Measurements from ENCODE around the gene SLC22A23. TPM values are rescaled to one million over a fixed set of nuclear protein-coding genes. Genes with fewer than 3 reads are reported as not detected.

The SLC22A23 gene
- polyA plus RNA-seq, 1 donor (not counting 4 experiments of a cell fraction or from before 2014, with no cell fraction given), result 4.3 TPM

GRCh38 chr6:3261518-3261820, 195.4 kb downstream of the SLC22A23 start:
- Histone ChIP-seq H3K4me3 (ENCODE audit: control insufficient read depth in 2 of 3, extremely low read depth in 1 of 3, insufficient read depth in 2 of 3, low read depth in 1 of 3, low read length in 3 of 3) (peak overlapping the region in 1 of 3 experiments; percentile 12), H3K9ac (ENCODE audit: control insufficient read depth, extremely low read depth, insufficient read depth, low read length) (no peak overlapping the region), H3K36me3 (ENCODE audit: control insufficient read depth in 2 of 2, extremely low read depth in 1 of 2, insufficient read depth in 2 of 2, low read length in 2 of 2) (peaks cover 6 to 33% of the 10 kb centered on the region in 2 experiments), H3K79me2 (ENCODE audit: control insufficient read depth, insufficient read depth, low read length) (peaks cover 70% of the 10 kb centered on the region), H3K4me2 (ENCODE audit: control insufficient read depth, extremely low read depth, insufficient read depth, low read depth, low read length) (no peak overlapping the region), H3K9me3 (ENCODE audit: control insufficient read depth, low read depth, low read length) (no peaks in the 10 kb centered on the region), H4K20me1 (ENCODE audit: control insufficient read depth, extremely low read depth, insufficient read depth, low read length) (peaks cover 18% of the 10 kb centered on the region), H2AFZ (ENCODE audit: control insufficient read depth, low read length) (no peak overlapping the region), H3K27me3 (ENCODE audit: control insufficient read depth, extremely low read depth, insufficient read depth, low read length) (no peaks in the 10 kb centered on the region), H3K9me1 (ENCODE audit: control insufficient read depth, extremely low read depth, insufficient read depth, low read length) (no peaks in the 10 kb centered on the region), H3K4me1 (ENCODE audit: control insufficient read depth, extremely low read depth, insufficient read depth, low read length) (peaks cover 9% of the 10 kb centered on the region), H3K27ac (ENCODE audit: control insufficient read depth, insufficient read depth, low read length) (no peak overlapping the region)
- FAIRE-seq (no peak), DNase-seq (ENCODE audit: low read depth, low spot score) (no peak)
- TF ChIP-seq, protein P1, sequence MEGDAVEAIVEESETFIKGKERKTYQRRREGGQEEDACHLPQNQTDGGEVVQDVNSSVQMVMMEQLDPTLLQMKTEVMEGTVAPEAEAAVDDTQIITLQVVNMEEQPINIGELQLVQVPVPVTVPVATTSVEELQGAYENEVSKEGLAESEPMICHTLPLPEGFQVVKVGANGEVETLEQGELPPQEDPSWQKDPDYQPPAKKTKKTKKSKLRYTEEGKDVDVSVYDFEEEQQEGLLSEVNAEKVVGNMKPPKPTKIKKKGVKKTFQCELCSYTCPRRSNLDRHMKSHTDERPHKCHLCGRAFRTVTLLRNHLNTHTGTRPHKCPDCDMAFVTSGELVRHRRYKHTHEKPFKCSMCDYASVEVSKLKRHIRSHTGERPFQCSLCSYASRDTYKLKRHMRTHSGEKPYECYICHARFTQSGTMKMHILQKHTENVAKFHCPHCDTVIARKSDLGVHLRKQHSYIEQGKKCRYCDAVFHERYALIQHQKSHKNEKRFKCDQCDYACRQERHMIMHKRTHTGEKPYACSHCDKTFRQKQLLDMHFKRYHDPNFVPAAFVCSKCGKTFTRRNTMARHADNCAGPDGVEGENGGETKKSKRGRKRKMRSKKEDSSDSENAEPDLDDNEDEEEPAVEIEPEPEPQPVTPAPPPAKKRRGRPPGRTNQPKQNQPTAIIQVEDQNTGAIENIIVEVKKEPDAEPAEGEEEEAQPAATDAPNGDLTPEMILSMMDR (optimal IDR thresholded peaks at IDR 0.05 in 1 of 3, IDR thresholded peaks at IDR 0.05 in 1 of 3, conservative IDR thresholded peaks at IDR 0.05 in 1 of 3; ENCODE audit: extremely low read depth in 1 of 3, insufficient read depth in 2 of 3, low read length in 3 of 3), result no peak
- TF ChIP-seq EZH2 (IDR thresholded peaks at IDR 0.05; ENCODE audit: low read length), result no peak
- dilution Hi-C loops (cut with MboI; ENCODE audit: extremely low pct_ligation_motif_present, low sequenced_read_pairs), result no loop called here

DNA sequence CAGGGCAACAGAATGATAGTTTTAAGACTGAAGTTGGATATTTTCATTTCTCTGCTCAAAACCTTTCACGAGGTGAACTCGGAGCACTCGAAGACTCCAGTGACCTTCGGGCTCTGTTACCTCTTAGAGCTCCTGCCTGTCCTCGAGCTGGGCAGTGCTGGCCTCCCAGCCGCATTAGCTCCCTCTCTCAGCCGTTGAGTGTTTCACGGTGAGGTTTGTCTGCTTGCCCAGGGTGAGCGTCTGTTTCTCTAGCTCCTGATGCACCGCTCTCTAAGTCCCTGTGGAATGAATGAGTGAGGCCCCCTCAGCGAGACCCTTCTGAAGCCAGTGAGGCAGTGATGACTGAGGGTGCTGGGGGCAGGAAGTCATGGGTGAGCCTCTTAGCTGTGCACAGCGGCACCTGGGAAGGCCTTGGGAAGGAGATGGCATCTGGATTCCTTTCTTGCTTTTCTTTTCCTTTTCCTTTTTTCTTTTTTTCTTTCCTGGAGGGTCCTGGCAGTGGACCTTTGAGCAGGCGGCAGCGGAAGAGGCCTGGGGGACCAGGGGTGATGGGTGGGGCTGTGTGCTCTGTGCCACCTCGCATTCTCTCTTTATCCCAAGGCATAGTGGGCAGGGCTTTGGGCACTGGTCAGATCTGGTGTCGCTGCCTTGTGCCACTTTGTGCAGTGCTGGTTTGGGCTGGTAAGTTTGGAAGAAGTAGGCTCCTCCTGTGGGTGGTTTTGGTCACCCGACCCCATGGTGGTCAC, 195.9 kb downstream of the SLC22A23 start:
- no peak overlapping the region for H3K27ac ChIP-seq (ENCODE audit: control insufficient read depth, insufficient read depth, low read length)
- H3K9ac ChIP-seq (ENCODE audit: control insufficient read depth, extremely low read depth, insufficient read depth, low read length), result no peak overlapping the region
- TF ChIP-seq, protein P1 (optimal IDR thresholded peaks at IDR 0.05 in 1 of 3, IDR thresholded peaks at IDR 0.05 in 1 of 3, conservative IDR thresholded peaks at IDR 0.05 in 1 of 3; ENCODE audit: extremely low read depth in 1 of 3, insufficient read depth in 2 of 3, low read length in 3 of 3), result no peak
- no peak for TF ChIP-seq EZH2 (IDR thresholded peaks at IDR 0.05; ENCODE audit: low read length)
- DNase-seq (ENCODE audit: low read depth, low spot score) (no peak), FAIRE-seq (no peak)
- H3K9me3 ChIP-seq (ENCODE audit: control insufficient read depth, low read depth, low read length), result no peaks in the 10 kb centered on the region
- H3K4me2 ChIP-seq (ENCODE audit: control insufficient read depth, extremely low read depth, insufficient read depth, low read depth, low read length), result peak overlapping the region; percentile 96
- H3K79me2 ChIP-seq (ENCODE audit: control insufficient read depth, insufficient read depth, low read length), result peaks cover 68% of the 10 kb centered on the region
- peaks cover 6 to 33% of the 10 kb centered on the region in 2 experiments for H3K36me3 ChIP-seq (ENCODE audit: control insufficient read depth in 2 of 2, extremely low read depth in 1 of 2, insufficient read depth in 2 of 2, low read length in 2 of 2)
- H4K20me1 ChIP-seq (ENCODE audit: control insufficient read depth, extremely low read depth, insufficient read depth, low read length), result peaks cover 18% of the 10 kb centered on the region
- H3K27me3 ChIP-seq (ENCODE audit: control insufficient read depth, extremely low read depth, insufficient read depth, low read length), result no peaks in the 10 kb centered on the region
- H3K4me3 ChIP-seq (ENCODE audit: control insufficient read depth in 2 of 3, extremely low read depth in 1 of 3, insufficient read depth in 2 of 3, low read depth in 1 of 3, low read length in 3 of 3), result peak overlapping the region in 1 of 3 experiments; percentile 21
- dilution Hi-C loops (cut with MboI; ENCODE audit: extremely low pct_ligation_motif_present, low sequenced_read_pairs), result no loop called here
- H3K4me1 ChIP-seq (ENCODE audit: control insufficient read depth, extremely low read depth, insufficient read depth, low read length), result peaks cover 9% of the 10 kb centered on the region
- H2AFZ ChIP-seq (ENCODE audit: control insufficient read depth, low read length), result no peak overlapping the region
- H3K9me1 ChIP-seq (ENCODE audit: control insufficient read depth, extremely low read depth, insufficient read depth, low read length), result no peaks in the 10 kb centered on the region

All from keratinocyte (primary cell).